Esophagus muscularis mucosa (tissue), 4 donors: ENCODE data around the gene SH3BP2. TPM values are rescaled to one million over a fixed set of nuclear protein-coding genes. Genes with fewer than 3 reads are reported as not detected.
"Not testable (repeated sequence)": the region's sequence is repeated elsewhere in the genome, so short reads cannot be mapped to it uniquely, and the experiment has no call there.

Experiments
- DNase-seq: peaks from one replicate; pipeline ENCODE4 v3.0.0-alpha.2; 2017; ENCODE audit errors: extremely low spot score
- H3K27ac ChIP-seq, 4 donors: fragments of 200-600 bp; sonication (generic); replicated peaks in 1 of 4; 1 replicate in 3 of 4; 2 replicates in 1 of 4; pipeline ENCODE4 v1.5.1; 2016 to 2019; ENCODE audit warnings: mild to moderate bottlenecking in 1 of 4
- H3K27me3 ChIP-seq, 4 donors: fragments of 200-600 bp; sonication (generic); one replicate each; pipeline versions ENCODE4 v1.5.1 to v1.6.0; 2016 to 2019
- H3K36me3 ChIP-seq, 4 donors: fragments of 200-600 bp; sonication (generic); one replicate each; pipeline ENCODE4 v1.5.1; 2016 to 2019
- H3K4me1 ChIP-seq, 4 donors: fragments of 200-600 bp; sonication (generic); one replicate each; pipeline ENCODE4 v1.5.1; 2016 to 2019
- H3K4me3 ChIP-seq, 4 donors: fragments of 200-600 bp; sonication (generic); 1 replicate in 2 of 4; 2 replicates in 2 of 4; pipeline ENCODE4 v1.5.1; 2016 to 2019; ENCODE audit warnings: mild to moderate bottlenecking in 4 of 4, moderate library complexity in 1 of 4
- H3K9me3 ChIP-seq, 4 donors: fragments of 200-600 bp; sonication (generic); 1 replicate in 3 of 4; 2 replicates in 1 of 4; pipeline ENCODE4 v1.5.1; 2016 to 2019
- EP300 ChIP-seq: sonication (generic); formaldehyde crosslinking; IDR thresholded peaks from one replicate; pipeline ENCODE4 v1.6.1; 2017; ENCODE audit warnings: antibody characterized with exemption
- POLR2A ChIP-seq: fragments of 450-650 bp; IDR thresholded peaks from one replicate; pipeline ENCODE4 v1.6.1; 2017; ENCODE audit warnings: antibody characterized with exemption, moderate library complexity, mild to moderate bottlenecking, low read depth
- POLR2AphosphoS5 ChIP-seq, 2 donors: sonication (generic); formaldehyde crosslinking; IDR thresholded peaks; one replicate each; pipeline ENCODE4 v1.6.1; 2017; ENCODE audit warnings: antibody characterized with exemption in 2 of 2
- WGBS: methylation state at CpG from one replicate; pipeline ENCODE4 v1.1.5; 2018; 5-methylcytosine and 5-hydroxymethylcytosine counted together
- intact Hi-C: fragments of 100-400 bp; cut with DNase I; formaldehyde crosslinking; loops from one replicate; pipeline ENCODE4 v1.15.1; 2023
- total RNA-seq, 4 donors: library from RNA; depleted of rRNA; stranded (reverse); fragments of >200 nt; gene quantifications; one replicate each; pipeline versions ENCODE4 v1.1.0 to v1.2.1, GENCODE V29; 2016
- TF ChIP-seq, protein P1 (sequence below), 3 experiments: fragments of 200-600 bp in 2 of 3; fragments of 450-650 bp in 1 of 3; sonication (generic) in 2 of 3; IDR thresholded peaks; one replicate each; pipeline ENCODE4 v1.5.1; 2017 to 2019; ENCODE audit warnings: antibody characterized with exemption in 3 of 3, mild to moderate bottlenecking in 2 of 3, moderate library complexity in 1 of 3

SH3BP2 gene
- total RNA-seq, 4 donors from 2014 or later, result 25.2 to 34.5 (median 31.5) TPM

GRCh38 chr4:2768124-2768523 is 24.8 kb upstream of the SH3BP2 start:
- intact Hi-C loops, result loop anchor here (10.0 kb wide), 3 partner anchors 167 to 267 kb away; partner anchors contain the start of genes GRK4 and NOP14
- no peak for DNase-seq
- Histone ChIP-seq H3K36me3 (no peaks in the 10 kb centered on the region), H3K4me1 (peaks cover 6 to 15% (median 14%) of the 10 kb centered on the region in 4 donors), H3K9me3 (no peaks in the 10 kb centered on the region), H3K27me3 (peaks cover 0 to 6% (median 0%) of the 10 kb centered on the region in 4 donors), H3K4me3 (no peak overlapping the region), H3K27ac (no peak overlapping the region)
- no peak for TF ChIP-seq POLR2A
- no peak for TF ChIP-seq POLR2AphosphoS5 (IDR thresholded peaks at IDR 0.05)
- no peak for TF ChIP-seq EP300
- TF ChIP-seq, protein P1, sequence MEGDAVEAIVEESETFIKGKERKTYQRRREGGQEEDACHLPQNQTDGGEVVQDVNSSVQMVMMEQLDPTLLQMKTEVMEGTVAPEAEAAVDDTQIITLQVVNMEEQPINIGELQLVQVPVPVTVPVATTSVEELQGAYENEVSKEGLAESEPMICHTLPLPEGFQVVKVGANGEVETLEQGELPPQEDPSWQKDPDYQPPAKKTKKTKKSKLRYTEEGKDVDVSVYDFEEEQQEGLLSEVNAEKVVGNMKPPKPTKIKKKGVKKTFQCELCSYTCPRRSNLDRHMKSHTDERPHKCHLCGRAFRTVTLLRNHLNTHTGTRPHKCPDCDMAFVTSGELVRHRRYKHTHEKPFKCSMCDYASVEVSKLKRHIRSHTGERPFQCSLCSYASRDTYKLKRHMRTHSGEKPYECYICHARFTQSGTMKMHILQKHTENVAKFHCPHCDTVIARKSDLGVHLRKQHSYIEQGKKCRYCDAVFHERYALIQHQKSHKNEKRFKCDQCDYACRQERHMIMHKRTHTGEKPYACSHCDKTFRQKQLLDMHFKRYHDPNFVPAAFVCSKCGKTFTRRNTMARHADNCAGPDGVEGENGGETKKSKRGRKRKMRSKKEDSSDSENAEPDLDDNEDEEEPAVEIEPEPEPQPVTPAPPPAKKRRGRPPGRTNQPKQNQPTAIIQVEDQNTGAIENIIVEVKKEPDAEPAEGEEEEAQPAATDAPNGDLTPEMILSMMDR (IDR thresholded peaks at IDR 0.05), result no peak
- WGBS, result 80% methylated on average over 7 of the region's 9 CpGs

- Histone ChIP-seq H3K27me3 (peaks cover 0 to 6% (median 0%) of the 10 kb centered on the region in 4 donors), H3K4me1 (peaks cover 4 to 9% (median 8%) of the 10 kb centered on the region in 4 donors), H3K9me3 (no peaks in the 10 kb centered on the region), H3K27ac (no peak overlapping the region), H3K36me3 (no peaks in the 10 kb centered on the region), H3K4me3 (no peak overlapping the region)
- intact Hi-C loops, result loop anchor here (10.0 kb wide), 3 partner anchors 166 to 266 kb away; partner anchors contain the start of genes GRK4 and NOP14
- TF ChIP-seq, protein P1 (IDR thresholded peaks at IDR 0.05), result no peak
- 51% methylated on average over 13 of the region's 15 CpGs for WGBS
- no peak for DNase-seq
Measured at GRCh38 chr4:2768921-2769336, 24.0 kb upstream of the SH3BP2 start.

- H3K4me3 ChIP-seq, result no peak overlapping the region
- H3K4me1 ChIP-seq, result peaks cover 0 to 3% (median 0%) of the 10 kb centered on the region in 4 donors
- DNase-seq, result no peak
- WGBS, result 72% methylated on average over 3 of the region's 3 CpGs
- H3K9me3 ChIP-seq, result no peaks in the 10 kb centered on the region
- intact Hi-C loops, result no loop called here
- no peak overlapping the region for H3K27ac ChIP-seq
- TF ChIP-seq, protein P1 (IDR thresholded peaks at IDR 0.05), result no peak
- TF ChIP-seq EP300 (no peak), POLR2AphosphoS5 (IDR thresholded peaks at IDR 0.05) (no peak), POLR2A (no peak)
- H3K27me3 ChIP-seq, result peaks cover 0 to 6% (median 0%) of the 10 kb centered on the region in 4 donors
- no peaks in the 10 kb centered on the region for H3K36me3 ChIP-seq
Measured at GRCh38 chr4:2771264-2771663, 21.6 kb upstream of the SH3BP2 start.

GRCh38 chr4:2780643-2781042 is 12.2 kb upstream of the SH3BP2 start:
- DNase-seq, H3K27ac ChIP-seq, H3K4me1 ChIP-seq, intact Hi-C loops, H3K4me3 ChIP-seq, H3K36me3 ChIP-seq, H3K27me3 ChIP-seq, H3K9me3 ChIP-seq: not testable (repeated sequence)
- 87% methylated on average over 5 of the region's 5 CpGs for WGBS

- TF ChIP-seq POLR2A (no peak), EP300 (no peak), POLR2AphosphoS5 (IDR thresholded peaks at IDR 0.05) (no peak)
- TF ChIP-seq, protein P1 (IDR thresholded peaks at IDR 0.05), result no peak
- no peaks in the 10 kb centered on the region for H3K27me3 ChIP-seq
- intact Hi-C loops, result no loop called here
- no peaks in the 10 kb centered on the region for H3K36me3 ChIP-seq
- peaks cover 0 to 10% (median 5%) of the 10 kb centered on the region in 4 donors for H3K4me1 ChIP-seq
- peaks cover 0 to 2% (median 0%) of the 10 kb centered on the region in 4 donors for H3K9me3 ChIP-seq
- 91% methylated on average over 10 of the region's 10 CpGs for WGBS
- H3K4me3 ChIP-seq, result no peak overlapping the region
- no peak overlapping the region for H3K27ac ChIP-seq
- no peak for DNase-seq
Measured at GRCh38 chr4:2781911-2782310, 11.0 kb upstream of the SH3BP2 start.
